ENCODE measurements around the gene PNLIPRP1. TPM values are rescaled to one million over a fixed set of nuclear protein-coding genes. Genes with fewer than 3 reads are reported as not detected.

Gene PNLIPRP1
- polyA plus RNA-seq, 3 donors = 0.04 TPM; not detected in 2

GRCh38 chr10:116557305-116557880 is 33.4 kb upstream of the PNLIPRP1 start:
- no peak overlapping the region for H3K4me2 ChIP-seq (replicated peaks; ENCODE audit: extremely low read depth, low read length, poor library complexity, severe bottlenecking)
- H3K27ac ChIP-seq (ENCODE audit: low read depth in 1 of 2, low read length in 2 of 2) = no peak overlapping the region
- H3K9me3 ChIP-seq (replicated peaks in 1 of 2; ENCODE audit: control insufficient read depth in 1 of 2, insufficient read depth in 1 of 2, low read length in 2 of 2) = no peaks in the 10 kb centered on the region
- Mint-ChIP-seq H3K4me1 (no peaks in the 10 kb centered on the region), H3K36me3 (no peaks in the 10 kb centered on the region), H3K27ac (no peak overlapping the region), H3K27me3 (ENCODE audit: low read depth in 3 of 3) (no peaks in the 10 kb centered on the region), H3K4me3 (no peak overlapping the region), H3K9me3 (no peaks in the 10 kb centered on the region)
- WGBS (ENCODE audit: insufficient coverage) = 93% methylated on average over 4 of the region's 5 CpGs
- no peaks in the 10 kb centered on the region for H3K4me1 ChIP-seq (ENCODE audit: control insufficient read depth in 1 of 2, insufficient read depth in 2 of 2, low read length in 2 of 2)
- no peak overlapping the region for H2AFZ ChIP-seq (ENCODE audit: insufficient read depth, low read depth, low read length, poor library complexity, severe bottlenecking)
- no peak for DNase-seq
- H3K4me3 ChIP-seq (replicated peaks in 1 of 3; ENCODE audit: low read depth in 2 of 3, low read length in 3 of 3) = no peak overlapping the region
- H4K20me1 ChIP-seq (ENCODE audit: insufficient read depth, low read length) = no peaks in the 10 kb centered on the region
- no peaks in the 10 kb centered on the region for H3K27me3 ChIP-seq (ENCODE audit: control insufficient read depth in 2 of 2, insufficient read depth in 2 of 2, low read length in 2 of 2)
- intact Hi-C loops (cut with micrococcal nuclease) = no loop called here
- no peak overlapping the region for H3K9ac ChIP-seq (ENCODE audit: insufficient read depth, low read length, poor library complexity, severe bottlenecking)
- TF ChIP-seq CTCF (IDR thresholded peaks at IDR 0.05) = no peak
- no peaks in the 10 kb centered on the region for H3K79me2 ChIP-seq (ENCODE audit: insufficient read depth, low read length)
- H3K36me3 ChIP-seq (replicated peaks in 1 of 2; ENCODE audit: control insufficient read depth in 1 of 2, insufficient read depth in 2 of 2, low read length in 2 of 2) = no peaks in the 10 kb centered on the region

GRCh38 chr10:116565534-116565933 is 25.2 kb upstream of the PNLIPRP1 start:
- H3K27me3 ChIP-seq (ENCODE audit: control insufficient read depth in 2 of 2, insufficient read depth in 2 of 2, low read length in 2 of 2) = no peaks in the 10 kb centered on the region
- H3K4me2 ChIP-seq (replicated peaks; ENCODE audit: extremely low read depth, low read length, poor library complexity, severe bottlenecking) = no peak overlapping the region
- 93% methylated on average over 2 of the region's 8 CpGs for WGBS (ENCODE audit: insufficient coverage)
- H3K79me2 ChIP-seq (ENCODE audit: insufficient read depth, low read length) = no peaks in the 10 kb centered on the region
- Mint-ChIP-seq H3K9me3 (peaks cover 0 to 4% (median 0%) of the 10 kb centered on the region in 7 donors), H3K36me3 (no peaks in the 10 kb centered on the region), H3K27ac (no peak overlapping the region), H3K27me3 (ENCODE audit: low read depth in 3 of 3) (peaks cover 0 to 1% (median 0%) of the 10 kb centered on the region in 3 donors), H3K4me3 (no peak overlapping the region), H3K4me1 (no peaks in the 10 kb centered on the region)
- H3K36me3 ChIP-seq (replicated peaks in 1 of 2; ENCODE audit: control insufficient read depth in 1 of 2, insufficient read depth in 2 of 2, low read length in 2 of 2) = no peaks in the 10 kb centered on the region
- no peaks in the 10 kb centered on the region for H3K9me3 ChIP-seq (replicated peaks in 1 of 2; ENCODE audit: control insufficient read depth in 1 of 2, insufficient read depth in 1 of 2, low read length in 2 of 2)
- intact Hi-C loops (cut with micrococcal nuclease) = no loop called here
- no peak overlapping the region for H3K9ac ChIP-seq (ENCODE audit: insufficient read depth, low read length, poor library complexity, severe bottlenecking)
- H3K4me1 ChIP-seq (ENCODE audit: control insufficient read depth in 1 of 2, insufficient read depth in 2 of 2, low read length in 2 of 2) = no peaks in the 10 kb centered on the region
- no peaks in the 10 kb centered on the region for H4K20me1 ChIP-seq (ENCODE audit: insufficient read depth, low read length)
- no peak overlapping the region for H3K4me3 ChIP-seq (replicated peaks in 1 of 3; ENCODE audit: low read depth in 2 of 3, low read length in 3 of 3)
- TF ChIP-seq CTCF (IDR thresholded peaks at IDR 0.05) = no peak
- no peak overlapping the region for H3K27ac ChIP-seq (ENCODE audit: low read depth in 1 of 2, low read length in 2 of 2)
- DNase-seq = no peak
- H2AFZ ChIP-seq (ENCODE audit: insufficient read depth, low read depth, low read length, poor library complexity, severe bottlenecking) = no peak overlapping the region
